Stimulated activated CD4-positive, alpha-beta T cell treated with anti-CD3 and anti-CD28 coated beads, TNF-alpha, amount 100 ng/mL, for 24 hours (primary cell): ENCODE measurements around the gene KRT9.
"Not testable (repeated sequence)": the region's sequence is repeated elsewhere in the genome, so short reads cannot be mapped to it uniquely, and the experiment has no call there.

Source experiments
- DNase-seq, 3 experiments: peaks; one replicate each; pipeline ENCODE4 v3.0.0-alpha.2; 2020; ENCODE audit warnings: low read depth in 3 of 3

Gene KRT9, protein sequence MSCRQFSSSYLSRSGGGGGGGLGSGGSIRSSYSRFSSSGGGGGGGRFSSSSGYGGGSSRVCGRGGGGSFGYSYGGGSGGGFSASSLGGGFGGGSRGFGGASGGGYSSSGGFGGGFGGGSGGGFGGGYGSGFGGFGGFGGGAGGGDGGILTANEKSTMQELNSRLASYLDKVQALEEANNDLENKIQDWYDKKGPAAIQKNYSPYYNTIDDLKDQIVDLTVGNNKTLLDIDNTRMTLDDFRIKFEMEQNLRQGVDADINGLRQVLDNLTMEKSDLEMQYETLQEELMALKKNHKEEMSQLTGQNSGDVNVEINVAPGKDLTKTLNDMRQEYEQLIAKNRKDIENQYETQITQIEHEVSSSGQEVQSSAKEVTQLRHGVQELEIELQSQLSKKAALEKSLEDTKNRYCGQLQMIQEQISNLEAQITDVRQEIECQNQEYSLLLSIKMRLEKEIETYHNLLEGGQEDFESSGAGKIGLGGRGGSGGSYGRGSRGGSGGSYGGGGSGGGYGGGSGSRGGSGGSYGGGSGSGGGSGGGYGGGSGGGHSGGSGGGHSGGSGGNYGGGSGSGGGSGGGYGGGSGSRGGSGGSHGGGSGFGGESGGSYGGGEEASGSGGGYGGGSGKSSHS

DNA sequence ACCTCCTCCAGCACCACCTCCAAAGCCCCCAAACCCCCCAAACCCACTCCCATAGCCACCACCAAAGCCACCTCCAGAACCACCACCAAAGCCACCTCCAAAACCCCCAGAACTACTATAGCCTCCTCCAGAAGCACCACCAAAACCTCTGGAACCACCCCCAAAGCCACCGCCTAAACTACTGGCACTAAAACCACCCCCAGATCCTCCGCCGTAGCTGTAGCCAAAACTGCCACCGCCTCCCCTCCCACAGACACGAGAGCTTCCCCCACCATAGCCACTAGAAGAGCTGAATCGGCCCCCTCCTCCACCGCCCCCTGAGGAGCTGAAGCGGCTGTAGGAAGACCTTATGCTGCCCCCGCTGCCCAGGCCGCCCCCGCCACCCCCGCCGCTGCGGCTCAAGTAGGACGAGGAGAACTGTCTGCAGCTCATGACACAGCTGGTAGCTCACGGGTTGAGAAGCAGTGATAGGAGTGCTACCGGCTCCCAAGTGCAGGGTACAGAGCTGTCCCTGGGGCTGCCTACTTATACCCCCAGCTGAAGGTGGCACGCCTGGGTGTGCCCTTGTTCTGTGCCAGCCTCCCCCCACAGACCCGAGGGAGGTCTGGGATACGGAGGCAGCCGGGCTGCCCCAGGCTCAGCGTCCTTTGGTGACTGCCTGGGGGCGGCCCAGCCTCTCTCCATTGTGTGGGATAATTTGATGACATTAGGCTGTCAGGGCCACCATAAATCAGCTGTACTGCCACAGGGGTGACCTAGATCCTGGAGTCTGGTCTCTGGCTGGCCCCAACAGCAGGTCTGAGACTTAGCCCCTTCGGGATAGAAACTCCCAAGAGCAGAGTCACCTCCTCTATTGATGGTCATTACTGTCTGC lies at the start of gene KRT9:
KRT9 (minus strand) TSS at position 499 of the 874 bp plus-strand sequence; CDS start at position 432, 67 bp downstream.
- DNase-seq: no peak

DNA sequence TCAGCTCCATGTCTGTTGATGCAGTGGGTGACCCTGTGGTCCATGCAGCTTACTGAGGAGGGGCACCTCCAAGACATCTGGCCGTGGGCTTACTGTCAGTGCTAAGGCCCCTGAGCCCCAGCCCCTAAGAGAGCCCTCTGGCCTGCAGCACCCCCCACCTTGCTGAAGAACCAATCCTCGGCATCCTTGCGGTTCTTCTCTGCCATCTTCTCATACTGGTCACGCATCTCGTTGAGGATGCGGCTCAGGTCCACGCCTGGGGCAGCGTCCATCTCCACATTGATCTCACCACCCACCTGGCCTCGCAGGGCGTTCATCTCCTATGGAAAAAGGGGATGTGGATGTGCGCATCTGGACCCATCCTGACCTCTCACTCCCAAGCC lies 49.6 kb upstream of the KRT9 start:
- not testable (repeated sequence) for DNase-seq

DNA sequence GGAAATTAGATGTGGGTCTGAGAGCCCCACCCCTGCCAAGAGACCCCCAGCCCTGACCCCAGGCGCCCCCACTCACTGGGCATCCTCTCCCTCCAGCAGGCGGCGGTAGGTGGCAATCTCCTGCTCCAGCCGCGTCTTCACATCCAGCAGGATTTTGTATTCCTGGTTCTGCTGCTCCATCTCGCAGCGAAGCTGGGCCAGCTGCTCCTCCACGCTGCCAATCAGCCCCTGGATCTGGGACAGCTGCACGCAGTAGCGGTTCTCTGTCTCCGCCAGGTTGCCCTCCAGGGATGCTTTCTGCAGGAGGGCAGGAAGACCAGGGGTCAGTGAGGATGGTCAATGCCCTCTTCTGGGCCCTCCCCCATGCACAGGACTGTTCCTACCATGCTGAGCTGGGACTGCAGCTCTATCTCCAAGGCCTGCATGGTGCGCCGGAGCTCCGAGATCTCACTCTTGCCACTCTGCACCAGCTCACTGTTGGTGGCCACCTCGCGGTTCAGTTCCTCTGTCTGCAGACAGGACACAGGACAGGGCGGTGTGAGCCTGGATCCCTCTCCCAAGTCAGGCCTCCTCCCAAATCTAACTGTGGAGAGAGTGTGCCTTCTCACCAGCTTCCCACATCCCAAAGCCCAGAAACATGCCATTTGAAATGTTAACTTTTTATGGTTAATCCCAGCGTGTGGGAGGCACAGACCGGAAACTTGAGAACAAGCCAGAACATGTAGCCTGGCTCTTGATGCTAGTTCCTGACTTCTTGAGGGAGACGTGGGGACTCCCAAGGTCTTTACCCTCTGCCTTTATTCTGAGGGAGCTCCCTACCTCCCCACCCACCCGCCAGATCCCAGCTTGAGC lies 49.0 kb upstream of the KRT9 start:
- no peak for DNase-seq

DNA sequence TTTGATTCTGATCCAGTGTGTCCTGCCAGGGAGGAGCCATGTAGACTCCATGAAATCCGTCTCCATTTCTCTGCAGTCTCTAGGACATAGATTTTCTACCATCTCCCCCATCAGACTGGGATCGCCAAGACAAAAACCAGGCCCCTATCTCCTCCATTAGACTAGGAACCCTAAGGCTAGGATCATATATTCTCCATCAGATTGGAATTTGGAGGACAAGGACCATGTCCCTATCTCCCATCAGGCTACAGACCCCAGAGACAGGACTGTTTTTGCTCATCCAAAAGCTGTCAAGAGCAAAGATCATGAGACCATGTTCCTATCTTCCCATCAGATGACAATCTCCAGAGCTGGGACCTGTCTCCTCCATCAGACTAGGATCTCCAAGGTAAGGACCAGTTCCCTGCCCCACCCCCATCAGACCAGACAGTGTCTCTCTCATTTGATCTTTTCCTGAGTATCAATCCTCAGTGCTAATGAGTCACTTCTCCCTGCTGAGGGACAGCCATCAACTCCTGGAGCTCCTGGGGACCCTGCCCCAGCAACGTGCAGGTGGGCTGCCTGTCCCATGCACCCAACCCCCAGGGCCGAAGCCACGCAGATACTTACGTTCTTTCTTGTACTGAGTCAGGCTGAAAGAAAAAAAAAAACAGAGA lies 48.2 kb upstream of the KRT9 start:
- DNase-seq: not testable (repeated sequence)

DNA sequence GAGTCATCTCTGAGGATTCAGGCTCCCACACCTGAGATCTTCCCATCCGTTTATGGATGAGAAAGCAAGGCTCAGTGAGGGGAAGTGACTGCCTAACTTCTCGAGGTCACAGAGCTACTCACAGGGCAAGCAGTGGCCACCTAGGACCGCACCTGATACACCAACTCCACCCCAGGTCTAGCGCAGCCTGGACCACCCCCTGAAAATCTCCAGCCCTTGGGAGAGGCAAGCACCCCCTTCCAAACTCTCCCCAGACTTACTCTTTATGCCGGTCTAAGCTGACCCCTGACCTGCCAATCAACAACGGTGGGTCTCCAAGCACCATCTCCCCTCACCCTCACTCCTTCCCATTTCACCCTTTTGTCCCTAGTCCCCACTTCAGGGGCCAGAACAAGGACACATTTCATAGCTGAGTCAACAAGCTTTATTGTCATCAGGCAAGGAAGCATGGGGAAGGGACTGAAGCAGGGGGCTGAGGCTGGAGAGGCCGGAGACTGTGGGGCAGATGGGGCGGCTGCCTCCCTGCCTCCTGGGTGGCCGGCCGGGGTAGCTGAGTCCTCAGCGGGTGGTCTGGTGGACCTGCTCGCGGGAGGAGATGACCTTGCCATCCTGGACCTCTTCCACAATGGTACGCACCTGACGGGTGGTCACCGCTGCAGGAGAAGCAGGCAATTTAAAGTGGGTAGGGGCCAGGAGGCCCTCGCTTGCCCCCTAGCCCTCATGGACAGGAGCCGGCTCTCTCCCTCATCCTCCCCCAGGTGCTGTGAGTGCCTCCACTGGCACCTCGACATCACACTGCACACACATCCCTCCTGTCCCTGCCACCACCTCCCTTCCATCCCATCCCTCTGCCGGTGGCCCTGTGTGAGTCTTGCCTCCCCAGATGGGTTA lies 47.4 kb upstream of the KRT9 start:
- DNase-seq: no peak

DNA sequence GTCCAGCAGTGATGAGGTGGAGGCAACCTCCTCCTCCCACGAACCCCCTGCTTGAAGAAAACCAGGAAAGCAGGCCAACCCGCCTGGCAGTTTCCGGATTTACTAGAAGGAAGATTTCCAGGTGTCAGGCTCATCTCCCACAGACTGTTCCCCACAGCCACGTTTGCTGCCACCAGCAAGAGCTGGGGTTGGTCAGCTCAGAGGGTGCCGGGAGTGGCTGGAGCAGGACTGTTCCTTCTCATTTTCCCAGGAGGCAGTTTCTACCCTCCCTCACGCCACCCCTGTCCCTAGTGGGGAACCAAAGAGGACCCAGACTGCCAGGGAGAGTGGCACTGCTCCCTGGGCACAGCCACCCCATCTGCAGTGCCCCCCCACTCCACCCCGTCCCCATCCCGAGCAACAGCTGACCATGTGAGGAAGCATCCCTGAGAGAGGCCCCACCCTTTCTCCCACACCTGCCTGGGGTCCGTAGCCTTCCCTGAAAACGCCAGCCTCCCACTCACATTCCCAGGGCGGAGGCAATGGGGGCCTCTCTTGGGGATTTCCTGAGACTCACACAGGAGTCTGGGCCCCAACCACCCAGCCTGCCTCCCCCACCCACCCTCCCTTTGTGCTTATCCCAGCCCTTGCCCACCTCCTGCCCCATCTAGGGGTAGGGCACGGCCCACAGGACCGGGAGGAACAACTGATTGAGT lies 46.6 kb upstream of the KRT9 start:
- DNase-seq: no peak

DNA sequence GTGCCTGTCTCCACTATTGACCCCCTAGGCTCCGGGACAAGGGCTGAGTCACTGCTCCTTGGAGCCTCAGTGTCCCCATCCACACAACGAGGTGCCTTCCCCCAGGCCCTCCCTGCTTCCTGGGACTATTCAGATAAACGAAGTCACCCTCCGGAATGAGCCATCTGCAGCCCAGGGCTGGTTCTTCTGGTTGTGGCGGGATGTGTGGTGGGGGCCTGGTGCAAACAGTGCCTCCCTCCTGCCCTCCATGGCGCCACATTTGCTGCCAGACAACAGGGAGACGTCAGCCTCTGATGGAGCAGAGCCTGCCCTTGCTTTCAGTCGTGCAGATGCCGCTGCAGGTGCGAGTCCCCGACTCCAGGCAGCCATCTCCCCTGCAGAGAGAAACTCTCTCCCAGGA lies 45.8 kb upstream of the KRT9 start:
- no peak for DNase-seq

DNA sequence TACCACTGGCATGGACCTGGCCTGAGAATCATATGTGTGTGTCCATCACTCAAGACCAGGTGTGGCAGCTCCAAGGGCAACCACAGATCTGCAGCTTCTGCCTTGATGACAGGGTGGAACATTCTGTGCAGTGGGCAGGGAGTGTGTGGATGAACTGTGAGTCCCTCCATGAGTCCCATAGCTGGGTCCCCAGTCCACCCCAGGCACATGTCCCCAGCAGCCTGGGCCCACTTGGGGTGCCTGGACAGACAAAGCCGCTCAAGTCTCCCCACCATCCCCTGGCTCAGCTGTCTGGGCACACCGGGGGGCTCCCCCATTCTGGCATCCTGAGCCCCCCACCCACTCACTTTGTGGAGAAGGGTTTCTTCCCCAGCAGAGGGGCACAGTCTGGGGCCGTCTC lies 45.3 kb upstream of the KRT9 start:
- DNase-seq: no peak

DNA sequence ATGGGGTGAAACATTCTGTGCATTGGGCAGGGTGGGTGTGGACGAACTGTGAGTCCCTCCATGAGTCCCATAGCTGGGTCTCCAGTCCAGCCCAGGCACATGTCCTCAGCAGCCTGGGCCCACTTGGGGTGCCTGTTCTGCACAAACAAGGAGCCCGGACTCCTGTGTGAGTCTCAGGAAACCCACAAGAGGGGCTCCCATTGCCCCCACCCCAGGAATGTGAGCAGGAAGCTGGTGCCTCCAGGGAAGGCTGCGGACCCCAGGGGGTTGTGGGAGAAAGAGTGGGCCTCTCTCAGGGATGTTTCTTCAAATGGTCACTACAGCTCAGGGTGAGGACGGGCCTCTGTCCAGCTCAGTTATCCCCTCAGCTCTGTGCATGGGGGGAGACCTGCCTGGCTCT lies 44.6 kb upstream of the KRT9 start:
- DNase-seq: not testable (repeated sequence)

DNA sequence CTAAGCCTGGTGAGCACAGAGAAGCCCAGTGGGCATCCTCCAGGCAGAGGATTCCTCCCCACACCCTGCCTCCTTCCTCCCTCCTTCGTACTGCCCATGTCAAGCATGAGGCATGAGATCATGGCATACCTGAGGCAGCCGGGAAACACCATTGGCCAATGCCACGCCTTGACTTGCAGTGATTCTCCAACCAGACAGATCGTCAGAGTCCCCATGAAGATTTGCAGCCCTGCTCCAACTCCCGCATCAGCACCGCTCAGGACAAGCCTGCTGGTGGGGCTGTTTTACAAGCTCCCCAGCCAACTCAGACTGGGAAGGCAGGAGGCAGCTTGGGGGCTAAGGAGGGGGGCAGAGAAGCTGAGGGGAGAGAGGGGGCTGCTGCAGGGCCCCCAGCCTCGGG lies 43.6 kb upstream of the KRT9 start:
- DNase-seq: no peak

DNA sequence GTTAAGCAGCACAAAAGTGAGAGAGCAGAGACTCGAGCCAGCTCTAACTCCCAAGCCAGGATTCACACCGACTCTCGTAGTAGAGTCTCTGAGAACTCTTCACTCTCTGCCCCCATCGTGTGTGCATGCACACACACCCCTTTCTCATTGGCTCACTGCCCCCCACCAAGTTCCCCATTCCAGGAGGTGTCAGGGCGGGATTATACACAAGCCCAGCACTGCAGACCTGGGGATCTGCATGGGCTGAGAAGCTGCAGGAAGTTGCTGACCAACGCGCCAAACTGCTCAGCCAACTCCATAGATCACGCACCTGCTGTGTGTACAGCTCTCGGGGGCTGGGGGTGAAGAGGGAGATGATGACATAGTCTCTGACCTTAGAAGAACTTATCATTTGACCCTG lies 42.9 kb upstream of the KRT9 start:
- DNase-seq: not testable (repeated sequence)

DNA sequence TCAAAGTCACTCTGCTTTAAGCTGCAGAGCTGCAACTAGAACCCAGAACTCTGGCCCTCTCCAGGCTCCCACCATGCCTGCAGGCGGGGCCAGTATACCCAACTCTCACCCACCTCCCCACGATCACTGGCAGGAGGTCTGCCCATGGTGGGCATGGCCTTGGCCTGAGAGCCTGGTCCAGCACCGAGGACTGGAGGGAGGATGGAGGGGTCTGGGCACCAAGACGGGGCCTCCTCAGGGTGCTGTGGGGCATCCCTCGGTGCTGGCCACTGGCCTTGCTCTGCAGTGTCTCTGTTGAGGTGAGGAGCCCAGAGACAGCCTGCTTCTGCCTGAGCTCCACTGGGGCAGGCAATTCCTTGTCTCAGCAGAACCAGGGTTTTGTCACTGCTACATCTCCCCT lies 42.2 kb upstream of the KRT9 start:
- no peak for DNase-seq

DNA sequence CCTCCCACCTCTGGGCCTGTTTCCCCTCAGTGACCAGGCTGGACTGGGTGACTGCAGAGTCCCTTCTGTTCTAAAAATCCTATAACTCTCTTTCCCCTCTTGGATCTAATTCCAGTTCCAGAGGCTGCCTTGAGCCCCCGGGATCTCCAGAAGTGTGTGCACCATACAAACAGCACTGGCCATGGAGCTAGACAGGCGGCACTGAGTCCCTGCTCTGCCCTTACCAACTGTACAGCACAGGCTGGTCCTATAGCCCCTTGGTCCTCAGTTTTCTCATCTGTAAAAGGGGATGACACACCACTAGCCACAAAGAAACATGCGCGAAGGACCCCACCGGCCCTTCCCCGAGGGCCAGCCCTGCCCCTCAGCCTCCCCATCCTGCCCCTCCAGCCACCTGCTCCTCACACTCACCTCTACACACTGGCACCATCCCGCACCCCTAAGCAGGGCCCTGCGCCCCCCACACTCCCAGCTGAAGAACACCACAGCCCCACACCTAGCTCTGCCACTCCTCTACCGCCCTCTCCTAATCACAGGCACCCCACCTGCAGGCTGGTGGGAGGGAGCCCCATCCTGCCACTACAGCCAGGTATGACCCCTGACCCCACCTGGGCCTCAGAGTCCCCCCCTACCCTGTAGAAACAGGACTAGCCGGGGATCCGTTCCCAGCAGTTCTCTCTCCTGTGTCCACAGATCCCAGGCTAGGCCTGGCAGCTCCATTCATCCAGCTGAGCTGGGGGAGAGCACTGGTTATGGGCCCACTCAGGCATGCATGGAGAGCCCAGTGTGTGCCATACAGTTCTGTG lies 41.6 kb upstream of the KRT9 start:
- no peak for DNase-seq

DNA sequence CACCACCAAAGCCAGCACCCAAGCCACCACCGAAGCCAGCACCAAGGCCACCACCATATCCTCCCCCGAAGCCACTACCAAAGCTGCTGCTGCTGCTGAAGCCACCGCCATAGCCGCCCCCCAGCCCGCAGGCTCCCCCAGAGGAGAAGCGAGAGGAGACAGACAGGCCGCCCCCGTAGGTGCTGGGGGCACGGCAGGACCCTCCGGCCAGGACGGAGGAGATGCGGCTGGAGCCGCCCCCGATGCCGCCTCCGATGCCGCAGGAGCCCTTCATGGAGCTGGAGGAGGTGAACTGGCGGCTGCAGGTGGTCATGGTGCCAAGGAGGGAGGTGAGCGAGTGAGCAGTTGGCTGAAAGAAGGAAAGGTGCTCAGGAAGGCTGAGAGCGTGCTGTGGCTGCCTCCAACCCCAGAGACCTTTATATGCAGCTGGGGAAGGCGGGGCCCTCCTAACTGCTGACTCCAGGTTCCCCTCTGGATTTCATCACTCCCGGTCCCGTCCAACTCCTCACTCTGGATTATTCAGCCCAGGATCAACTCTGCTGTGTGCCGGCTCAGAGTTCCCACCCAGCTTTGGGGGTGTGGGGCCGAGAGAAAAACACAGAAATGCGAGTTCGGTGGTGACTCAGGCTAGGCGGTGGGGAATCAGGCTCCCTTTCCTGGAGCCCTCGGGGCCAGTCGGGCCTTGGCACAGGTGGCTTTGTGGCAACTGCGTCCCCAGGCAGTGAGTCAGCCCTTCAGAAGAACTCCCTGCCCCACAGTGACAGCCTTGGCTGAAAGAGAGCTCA lies 40.7 kb upstream of the KRT9 start, which contains the start of gene KRT16:
KRT16 (minus strand) TSS at position 392 of the 785 bp plus-strand sequence; CDS start at position 313, 79 bp downstream.
- DNase-seq: not testable (repeated sequence)

DNA sequence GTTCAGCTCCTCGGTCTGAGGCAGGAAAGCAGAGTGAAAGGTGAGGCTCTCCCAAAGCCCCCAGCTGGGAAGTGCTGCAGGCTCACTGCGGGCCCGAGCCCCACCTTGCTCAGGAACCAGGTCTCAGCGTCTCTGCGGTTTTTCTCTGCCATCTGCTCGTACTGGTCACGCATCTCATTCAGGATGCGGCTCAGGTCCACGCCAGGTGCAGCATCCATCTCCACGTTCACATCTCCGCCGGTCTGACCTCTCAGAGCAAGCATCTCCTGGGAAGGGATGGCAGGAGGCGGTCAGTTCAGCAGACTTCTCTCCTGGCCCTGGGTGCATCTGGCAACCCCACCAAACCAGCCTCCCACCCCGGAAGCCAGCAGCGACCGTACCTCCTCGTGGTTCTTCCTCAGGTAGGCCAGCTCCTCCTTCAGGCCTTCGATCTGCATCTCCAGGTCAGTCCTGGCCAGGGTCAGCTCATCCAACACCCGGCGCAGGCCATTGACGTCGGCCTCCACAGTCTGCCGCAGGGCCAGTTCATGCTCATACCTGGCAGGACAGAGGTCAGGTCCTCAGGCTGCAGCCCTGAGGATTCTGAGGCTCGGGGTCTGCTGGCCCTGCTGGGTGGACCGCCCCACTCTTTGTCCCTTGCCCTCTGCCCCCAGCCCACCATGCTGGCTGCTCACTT lies 39.2 kb upstream of the KRT9 start:
- no peak for DNase-seq

DNA sequence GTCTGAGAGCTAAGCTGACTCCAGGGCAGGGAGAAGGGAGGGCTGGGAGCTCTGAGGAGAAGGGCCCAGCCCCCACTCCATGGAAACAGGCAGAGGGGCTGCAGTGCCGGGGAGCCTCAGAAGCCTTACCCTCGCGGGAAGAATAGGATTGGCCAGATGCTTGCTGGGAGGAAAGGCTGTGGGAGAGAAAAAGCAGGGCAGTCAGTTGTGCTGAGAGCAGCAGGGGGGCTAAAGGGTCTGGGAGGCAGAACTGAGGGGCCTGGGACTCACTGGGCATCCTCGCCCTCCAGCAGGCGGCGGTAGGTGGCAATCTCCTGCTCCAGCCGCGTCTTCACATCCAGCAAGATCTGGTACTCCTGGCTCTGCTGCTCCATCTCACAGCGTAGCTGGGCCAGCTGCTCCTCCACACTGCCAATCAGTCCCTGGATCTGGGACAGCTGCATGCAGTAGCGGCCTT lies 38.2 kb upstream of the KRT9 start:
- not testable (repeated sequence) for DNase-seq

DNA sequence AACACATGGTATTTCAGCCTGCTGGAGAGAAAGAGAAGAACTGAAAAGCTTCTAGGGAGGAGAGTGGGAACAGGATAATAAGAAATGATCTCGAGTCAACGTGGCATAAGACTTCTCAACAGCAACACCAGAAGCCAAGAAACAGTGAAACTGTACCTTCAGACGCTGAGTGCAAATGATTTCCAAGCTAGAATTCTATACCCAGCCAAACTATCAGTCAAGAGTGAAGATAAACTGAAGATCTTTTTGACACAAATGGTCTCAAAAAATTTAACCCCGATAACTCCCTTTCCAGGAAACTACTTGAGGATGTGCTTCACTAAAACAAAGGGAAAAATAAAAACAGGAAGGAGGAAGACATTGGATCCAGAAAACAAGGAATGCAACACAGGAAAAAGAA lies 35.1 kb upstream of the KRT9 start:
- not testable (repeated sequence) for DNase-seq
